ENCODE measurements around the gene GLIS1. TPM values are rescaled to one million over a fixed set of nuclear protein-coding genes. Genes with fewer than 3 reads are reported as not detected.

The GLIS1 gene
- total and polyA plus RNA-seq, 10 of the 15 experiments (the other 5 are each of a cell fraction or from before 2014, with no cell fraction given) = not detected

DNA sequence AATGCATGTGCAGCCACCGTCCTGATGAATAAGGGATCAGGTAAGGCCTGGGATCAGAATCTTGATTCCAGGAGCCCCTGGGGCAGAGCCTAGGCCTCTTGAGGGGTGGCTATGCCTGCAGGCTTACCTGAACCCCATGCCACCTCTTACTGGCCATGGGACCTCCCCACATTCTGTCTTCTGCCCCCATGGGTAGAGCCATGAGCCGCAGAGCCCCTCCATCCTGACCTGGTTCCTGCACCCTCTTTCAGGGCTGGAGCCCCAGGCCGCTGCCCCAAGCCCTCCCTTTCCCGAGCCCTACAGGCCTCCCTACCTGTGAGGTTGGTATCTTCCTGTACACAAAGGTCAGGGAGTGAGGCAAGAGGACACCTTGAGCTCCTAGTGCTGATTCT lies 159.0 kb downstream of the GLIS1 start (continued):
- no peak for TF ChIP-seq ZBTB40 (IDR thresholded peaks at IDR 0.05; ENCODE audit: borderline replicate concordance)

GRCh38 chr1:53579221-53580008 lies 159.5 kb downstream of the GLIS1 start:
- Histone ChIP-seq H3K4me2 (ENCODE audit: control insufficient read depth, insufficient read depth) (no peak overlapping the region), H3K4me1 (ENCODE audit: control insufficient read depth, insufficient read depth, low read length) (no peaks in the 10 kb centered on the region), H3K9ac (ENCODE audit: control insufficient read depth, insufficient read depth, low read length) (no peak overlapping the region), H3K4me3 (no peak overlapping the region), H3K9me3 (replicated peaks; ENCODE audit: control insufficient read depth, insufficient read depth, low read length) (no peaks in the 10 kb centered on the region), H4K20me1 (ENCODE audit: control insufficient read depth, insufficient read depth) (no peaks in the 10 kb centered on the region), H3K36me3 (ENCODE audit: control insufficient read depth in 2 of 2, insufficient read depth in 2 of 2, low read length in 1 of 2) (no peaks in the 10 kb centered on the region), H3K79me2 (ENCODE audit: control insufficient read depth, insufficient read depth, low read length) (no peaks in the 10 kb centered on the region), H3K27ac (ENCODE audit: control insufficient read depth, insufficient read depth) (no peak overlapping the region), H3K27me3 (replicated peaks in 1 of 2; ENCODE audit: control insufficient read depth in 2 of 2, insufficient read depth in 2 of 2, low read length in 1 of 2) (peaks cover 0 to 5% of the 10 kb centered on the region in 2 experiments; a peak in 3 of 4 replicates), H2AFZ (ENCODE audit: control insufficient read depth, low read depth, low read length) (no peak overlapping the region)
- SMC1A ChIA-PET (ENCODE audit: uncharacterized antibody, unreplicated experiment) = no interaction called here
- CTCF ChIA-PET = no interaction called here
- DNase-seq (ENCODE audit: low read depth, low spot score) = no peak
- intact Hi-C loops (cut with micrococcal nuclease; ENCODE audit: unreplicated experiment) = no loop called here
- TF ChIP-seq ZNF207 (IDR thresholded peaks at IDR 0.05; ENCODE audit: borderline replicate concordance) (no peak), KAT2A (conservative IDR thresholded peaks at IDR 0.05; ENCODE audit: control insufficient read depth, low read depth, low read length) (no peak), MTA2 (IDR thresholded peaks at IDR 0.05; ENCODE audit: low read depth) (no peak), MYB (IDR thresholded peaks at IDR 0.05; ENCODE audit: borderline replicate concordance, low read depth, low read length) (no peak), CHD2 (IDR thresholded peaks at IDR 0.05; ENCODE audit: borderline replicate concordance, low read depth, low read length) (no peak), IKZF1 (conservative IDR thresholded peaks at IDR 0.05) (no peak), TCF3 (IDR thresholded peaks at IDR 0.05; ENCODE audit: borderline replicate concordance, insufficient read depth, low read depth, low read length) (no peak), SMAD1 (IDR thresholded peaks at IDR 0.05; ENCODE audit: low read depth, partially characterized antibody) (no peak), TBL1XR1 (IDR thresholded peaks at IDR 0.05; ENCODE audit: low read depth, low read length) (no peak), ESRRA (IDR thresholded peaks at IDR 0.05; ENCODE audit: low read length) (no peak), PRDM15 (CRISPR knock-in tag; IDR thresholded peaks at IDR 0.05) (no peak), PAX8 (IDR thresholded peaks at IDR 0.05) (no peak), HDAC2 (IDR thresholded peaks at IDR 0.05) (no peak), WRNIP1 (IDR thresholded peaks at IDR 0.05; ENCODE audit: borderline replicate concordance, low read depth, low read length) (no peak), ZZZ3 (IDR thresholded peaks at IDR 0.05; ENCODE audit: control insufficient read depth, insufficient read length, low read depth) (no peak)
- no TSS peak for BruUV-seq (replicated peaks)
- FAIRE-seq = no peak
- POLR2A ChIA-PET = interaction anchor here (0.6 kb wide), 1 partner anchor 58 kb away, joined by 3 read pairs; no protein-coding TSS in a partner anchor
- ATAC-seq = no peak
- WGBS (ENCODE audit: insufficient coverage, insufficient replicate concordance, low lambda C conversion rate, missing lambda C conversion rate) = 23% methylated on average over 15 of the region's 16 CpGs
- in situ Hi-C loops (cut with MboI) = no loop called here
- RAD21 ChIA-PET (ENCODE audit: unreplicated experiment) = no interaction called here

Data from GM12878 (cell line).